ENCODE measurements around the gene PLCG2.
A peak's percentile ranks its signal among the peaks of the same experiment; 100 is the strongest.
"Not testable (repeated sequence)": the region's sequence is repeated elsewhere in the genome, so short reads cannot be mapped to it uniquely, and the experiment has no call there.

PLCG2 gene
- 0.67 to 26.9 (median 2.8) reads per million in 9 experiments for total RNA-seq

- Mint-ChIP-seq H3K36me3 (ENCODE audit: insufficient read depth) (peaks cover 13% of the 10 kb centered on the region), H3K4me3 (peak within 1 kb of the TSS; percentile 91 to 92), H3K27ac (peak within 1 kb of the TSS; percentile 85 to 89), H3K27me3 (peaks cover 0 to 29% of the 10 kb centered on the region in 2 donors), H3K4me1 (ENCODE audit: low read depth in 2 of 2) (peaks cover 23 to 30% of the 10 kb centered on the region in 2 donors), H3K9me3 (no peaks in the 10 kb centered on the region)
- ATAC-seq (replicated peaks) (peak; percentile 98), DNase-seq (peak; percentile 72 to 80 (median 77))
These were observed at the start of gene PLCG2 for GRCh38 chr16:81778861-81779535. Gene PLCG2, plus strand, starts transcription at chr16:81779291. Its CDS starts 6,699 bp downstream, at chr16:81785990.

DNA sequence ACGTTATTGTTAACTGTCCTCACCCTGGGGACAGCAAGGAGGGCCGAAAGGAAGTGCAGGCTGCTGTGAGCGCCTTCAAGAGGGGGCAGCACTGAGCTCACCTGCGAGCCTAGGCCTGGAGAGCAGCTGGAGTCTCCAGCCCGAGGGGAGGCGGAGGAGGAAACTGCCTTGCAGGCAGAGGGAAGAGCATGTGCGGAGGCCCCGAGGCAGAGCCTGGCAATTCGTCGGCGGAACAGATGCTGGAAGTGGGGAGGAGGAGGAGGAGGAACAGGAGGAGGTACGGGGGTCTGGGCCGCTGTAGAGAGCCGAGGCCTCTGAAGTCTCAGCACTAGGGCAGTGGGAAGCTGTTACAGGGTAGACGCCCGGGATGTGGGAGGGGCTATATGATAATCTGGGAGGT, 49.6 kb upstream of the PLCG2 start:
- ATAC-seq (replicated peaks) = no peak
- Mint-ChIP-seq H3K27ac (peak overlapping the region in 1 of 2 donors; percentile 89), H3K4me3 (peak overlapping the region; percentile 85 to 91), H3K9me3 (no peaks in the 10 kb centered on the region), H3K27me3 (no peaks in the 10 kb centered on the region), H3K4me1 (ENCODE audit: low read depth in 2 of 2) (peaks cover 12 to 13% of the 10 kb centered on the region in 2 donors), H3K36me3 (ENCODE audit: insufficient read depth) (no peaks in the 10 kb centered on the region)
- no peak for DNase-seq

- no peaks in the 10 kb centered on the region for H3K36me3 Mint-ChIP-seq (ENCODE audit: insufficient read depth)
- DNase-seq = peak; percentile 23 to 48 (median 37)
- H3K4me3 Mint-ChIP-seq = peak overlapping the region; percentile 85 to 91
These were observed 48.7 kb upstream of the PLCG2 start for GRCh38 chr16:81730090-81731051.

DNA sequence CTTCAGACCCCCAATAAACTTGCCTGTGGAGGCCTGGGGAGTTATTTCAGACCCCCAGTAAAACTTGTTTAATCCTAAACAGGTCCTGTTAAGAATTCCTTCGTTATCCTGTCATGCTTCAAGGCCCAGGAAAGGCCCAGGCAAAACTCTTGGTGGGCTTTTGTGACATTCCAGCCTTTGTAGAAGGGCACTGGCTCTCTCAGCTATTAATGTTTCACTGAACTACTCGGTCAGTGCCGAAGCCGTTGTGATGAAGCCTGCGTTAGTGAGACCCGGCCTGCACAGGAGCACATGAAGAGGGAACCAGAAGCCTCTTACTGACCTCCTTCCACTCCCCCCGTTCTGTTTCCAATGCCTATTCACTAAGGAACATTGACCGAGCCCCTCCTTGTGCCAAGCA, 47.4 kb upstream of the PLCG2 start:
- ATAC-seq (replicated peaks) (no peak), DNase-seq (no peak)
- H3K4me3 Mint-ChIP-seq = peak overlapping the region in 1 of 2 donors; percentile 91
- H3K36me3 Mint-ChIP-seq (ENCODE audit: insufficient read depth) = no peaks in the 10 kb centered on the region
- peaks cover 12 to 13% of the 10 kb centered on the region in 2 donors for H3K4me1 Mint-ChIP-seq (ENCODE audit: low read depth in 2 of 2)
- H3K9me3 Mint-ChIP-seq = no peaks in the 10 kb centered on the region
- no peaks in the 10 kb centered on the region for H3K27me3 Mint-ChIP-seq
- no peak overlapping the region for H3K27ac Mint-ChIP-seq

More at GRCh38 chr16:81730090-81731051, 48.7 kb upstream of the PLCG2 start:
- Mint-ChIP-seq H3K27ac (peak overlapping the region; percentile 81 to 89), H3K4me1 (ENCODE audit: low read depth in 2 of 2) (peaks cover 12 to 13% of the 10 kb centered on the region in 2 donors), H3K9me3 (no peaks in the 10 kb centered on the region), H3K27me3 (no peaks in the 10 kb centered on the region)
- ATAC-seq (replicated peaks) = peak; percentile 91

GRCh38 chr16:81732699-81733098, 46.4 kb upstream of the PLCG2 start:
- Mint-ChIP-seq H3K36me3 (ENCODE audit: insufficient read depth) (peaks cover under 1% of the 10 kb centered on the region), H3K4me1 (ENCODE audit: low read depth in 2 of 2) (peaks cover 12 to 13% of the 10 kb centered on the region in 2 donors), H3K27me3 (no peaks in the 10 kb centered on the region), H3K27ac (no peak overlapping the region), H3K9me3 (no peaks in the 10 kb centered on the region), H3K4me3 (no peak overlapping the region)
- no peak for ATAC-seq (replicated peaks)
- no peak for DNase-seq

DNA sequence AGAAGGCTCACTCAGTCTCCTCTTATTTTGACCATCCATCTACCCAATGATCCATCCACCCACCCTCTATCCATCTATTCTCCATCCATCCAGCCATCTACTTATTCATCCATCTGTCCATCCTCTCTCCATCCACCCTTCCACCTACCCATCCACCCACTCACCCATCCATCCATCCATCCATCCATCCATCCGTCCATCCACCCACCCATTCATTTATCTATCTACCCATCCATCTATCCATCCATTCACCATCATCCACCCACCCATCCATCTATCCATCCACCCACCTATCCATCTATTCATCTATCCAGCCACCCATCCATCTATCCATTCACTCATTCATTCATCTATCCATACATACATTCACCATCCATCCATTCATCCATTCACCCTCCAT, 45.8 kb upstream of the PLCG2 start:
- ATAC-seq (replicated peaks) (no peak), DNase-seq (no peak)
- Mint-ChIP-seq H3K4me1 (ENCODE audit: low read depth in 2 of 2) (peaks cover 12 to 19% of the 10 kb centered on the region in 2 donors), H3K4me3 (no peak overlapping the region), H3K27ac (no peak overlapping the region), H3K9me3 (no peaks in the 10 kb centered on the region), H3K36me3 (ENCODE audit: insufficient read depth) (peaks cover 3% of the 10 kb centered on the region), H3K27me3 (no peaks in the 10 kb centered on the region)

DNA sequence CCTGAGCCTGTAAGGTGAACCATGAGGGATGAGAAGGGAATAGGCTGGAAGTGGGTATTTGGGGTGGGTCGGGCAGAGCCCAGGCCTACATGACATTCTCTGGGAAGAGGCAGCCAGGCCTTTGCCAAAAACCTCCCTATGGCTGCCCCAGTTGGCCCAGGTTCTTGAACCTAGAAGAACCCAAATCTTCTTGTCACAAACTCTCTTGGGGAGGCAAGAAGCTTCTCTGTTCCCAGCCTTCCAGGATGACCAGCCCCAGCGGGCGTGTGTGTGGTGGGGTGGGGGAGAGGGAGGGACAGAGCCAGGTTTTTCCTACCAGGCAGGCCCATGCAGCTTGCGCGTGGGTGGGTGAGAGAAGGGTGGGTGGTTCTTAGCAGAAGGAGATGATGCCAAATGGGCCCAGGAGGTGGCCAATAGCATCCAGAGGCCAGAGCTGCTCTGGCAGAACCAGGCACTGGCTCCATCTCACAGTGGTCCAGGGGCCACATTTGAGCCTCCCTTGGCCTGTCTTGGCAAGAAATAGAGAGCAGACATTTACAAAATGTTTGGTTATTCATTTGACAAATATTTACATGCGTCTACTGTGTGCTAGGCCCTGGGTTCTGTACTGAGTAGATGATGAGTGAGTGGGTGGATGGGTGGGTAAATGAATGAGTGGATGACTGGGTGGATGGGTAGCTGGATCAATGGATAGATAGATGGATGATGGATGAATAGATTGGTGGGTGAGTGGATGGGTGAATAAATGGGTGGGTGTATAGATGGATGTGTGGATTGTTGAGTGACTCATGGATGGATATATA, 44.3 kb upstream of the PLCG2 start:
- H3K4me1 Mint-ChIP-seq (ENCODE audit: low read depth in 2 of 2) = peaks cover 9 to 14% of the 10 kb centered on the region in 2 donors
- DNase-seq = no peak
- no peaks in the 10 kb centered on the region for H3K27me3 Mint-ChIP-seq
- H3K36me3 Mint-ChIP-seq (ENCODE audit: insufficient read depth) = peaks cover 3% of the 10 kb centered on the region
- no peaks in the 10 kb centered on the region for H3K9me3 Mint-ChIP-seq
- H3K4me3 Mint-ChIP-seq = no peak overlapping the region
- no peak overlapping the region for H3K27ac Mint-ChIP-seq
- ATAC-seq (replicated peaks) = no peak

- H3K27ac Mint-ChIP-seq = no peak overlapping the region
- DNase-seq (peak; percentile 81 to 87 (median 84)), ATAC-seq (replicated peaks) (peak; percentile 93)
- peak overlapping the region; percentile 67 to 71 for H3K4me3 Mint-ChIP-seq
- peaks cover 3% of the 10 kb centered on the region for H3K36me3 Mint-ChIP-seq (ENCODE audit: insufficient read depth)
- peaks cover 0 to 7% of the 10 kb centered on the region in 2 donors for H3K4me1 Mint-ChIP-seq (ENCODE audit: low read depth in 2 of 2)
- no peaks in the 10 kb centered on the region for H3K9me3 Mint-ChIP-seq
- no peaks in the 10 kb centered on the region for H3K27me3 Mint-ChIP-seq
These were observed 41.1 kb upstream of the PLCG2 start for GRCh38 chr16:81737885-81738536.

DNA sequence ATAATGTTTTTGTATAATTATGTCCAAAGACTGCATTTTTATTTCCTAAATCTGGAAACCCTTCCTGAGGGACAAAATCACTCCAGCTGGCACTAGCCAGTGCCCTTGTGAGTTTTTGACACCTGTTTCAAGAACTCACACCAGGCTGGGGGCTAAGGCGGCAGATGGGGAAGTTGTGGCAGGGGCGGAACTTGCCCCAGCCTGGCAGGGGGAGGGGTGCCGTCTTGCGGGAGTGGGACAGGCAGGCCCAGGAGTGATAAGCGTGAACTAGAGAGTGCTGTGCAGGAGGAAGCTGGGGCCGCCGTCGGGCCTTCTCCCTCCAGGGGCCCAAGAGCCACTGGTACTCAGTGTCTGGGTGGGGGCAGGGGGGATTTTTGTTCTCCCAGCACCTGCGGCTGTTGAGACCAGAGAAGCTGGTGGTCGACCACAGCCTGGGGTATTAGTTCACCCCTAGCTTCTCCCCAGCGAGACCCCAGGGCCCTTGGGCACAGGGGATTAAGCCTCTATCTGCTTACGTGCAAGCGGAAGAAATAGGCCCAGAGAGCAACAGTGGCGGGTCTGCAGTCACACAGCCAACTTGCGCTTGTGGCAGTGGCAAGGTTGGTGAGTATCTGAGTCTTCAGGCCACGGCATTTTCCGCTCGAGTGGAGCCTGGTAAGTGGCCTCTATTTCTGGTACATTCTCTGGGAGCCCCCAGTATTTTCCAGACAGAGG, 40.2 kb upstream of the PLCG2 start:
- Mint-ChIP-seq H3K36me3 (ENCODE audit: insufficient read depth) (peaks cover 3% of the 10 kb centered on the region), H3K4me1 (ENCODE audit: low read depth in 2 of 2) (peaks cover 0 to 7% of the 10 kb centered on the region in 2 donors), H3K27me3 (no peaks in the 10 kb centered on the region), H3K27ac (no peak overlapping the region), H3K9me3 (no peaks in the 10 kb centered on the region), H3K4me3 (no peak overlapping the region)
- DNase-seq = no peak
- no peak for ATAC-seq (replicated peaks)

- Mint-ChIP-seq H3K4me1 (ENCODE audit: low read depth in 2 of 2) (peaks cover 0 to 7% of the 10 kb centered on the region in 2 donors), H3K9me3 (no peaks in the 10 kb centered on the region), H3K27ac (no peak overlapping the region), H3K27me3 (no peaks in the 10 kb centered on the region), H3K36me3 (ENCODE audit: insufficient read depth) (peaks cover 3% of the 10 kb centered on the region), H3K4me3 (no peak overlapping the region)
- ATAC-seq (replicated peaks) (no peak), DNase-seq (no peak)
These were observed 39.6 kb upstream of the PLCG2 start for GRCh38 chr16:81739503-81739902.

DNA sequence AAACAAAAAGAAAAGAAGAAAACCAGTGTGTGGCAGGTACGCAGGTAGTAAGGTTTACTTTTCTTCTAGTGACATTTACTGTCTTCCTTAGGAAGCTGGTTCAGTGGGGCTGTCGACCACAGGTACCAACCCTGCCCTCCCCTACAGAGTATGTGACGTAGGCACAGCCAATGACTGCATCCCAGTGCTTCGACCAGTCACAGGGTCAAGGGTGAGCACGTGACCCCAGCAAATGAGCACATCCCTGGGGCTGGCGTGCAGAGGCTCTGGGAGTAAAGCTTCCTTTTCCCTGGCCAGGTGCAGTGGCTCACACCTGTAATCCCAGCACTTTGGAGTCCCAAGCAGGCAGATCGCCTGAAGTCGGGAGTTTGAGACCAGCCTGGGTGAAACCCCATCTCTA, 38.9 kb upstream of the PLCG2 start:
- Mint-ChIP-seq H3K4me3 (no peak overlapping the region), H3K27ac (no peak overlapping the region), H3K9me3 (no peaks in the 10 kb centered on the region), H3K27me3 (no peaks in the 10 kb centered on the region), H3K36me3 (ENCODE audit: insufficient read depth) (peaks cover 3% of the 10 kb centered on the region), H3K4me1 (ENCODE audit: low read depth in 2 of 2) (peaks cover 0 to 7% of the 10 kb centered on the region in 2 donors)
- DNase-seq (no peak), ATAC-seq (replicated peaks) (no peak)

- not testable (repeated sequence) for H3K4me3 Mint-ChIP-seq; H3K27ac Mint-ChIP-seq; H3K27me3 Mint-ChIP-seq; DNase-seq; ATAC-seq (replicated peaks); H3K36me3 Mint-ChIP-seq (ENCODE audit: insufficient read depth); H3K9me3 Mint-ChIP-seq
- H3K4me1 Mint-ChIP-seq (ENCODE audit: low read depth in 2 of 2) = peaks cover 4 to 14% of the 10 kb centered on the region in 2 donors
These were observed 37.7 kb upstream of the PLCG2 start for GRCh38 chr16:81741430-81741770.

All from effector memory CD8-positive, alpha-beta T cell (primary cell).